ENCODE measurements around the gene DRC1. TPM values are rescaled to one million over a fixed set of nuclear protein-coding genes. Genes with fewer than 3 reads are reported as not detected.

DRC1 gene
- polyA plus RNA-seq, 1 donor from 2014 or later: 0.16 TPM

DNA sequence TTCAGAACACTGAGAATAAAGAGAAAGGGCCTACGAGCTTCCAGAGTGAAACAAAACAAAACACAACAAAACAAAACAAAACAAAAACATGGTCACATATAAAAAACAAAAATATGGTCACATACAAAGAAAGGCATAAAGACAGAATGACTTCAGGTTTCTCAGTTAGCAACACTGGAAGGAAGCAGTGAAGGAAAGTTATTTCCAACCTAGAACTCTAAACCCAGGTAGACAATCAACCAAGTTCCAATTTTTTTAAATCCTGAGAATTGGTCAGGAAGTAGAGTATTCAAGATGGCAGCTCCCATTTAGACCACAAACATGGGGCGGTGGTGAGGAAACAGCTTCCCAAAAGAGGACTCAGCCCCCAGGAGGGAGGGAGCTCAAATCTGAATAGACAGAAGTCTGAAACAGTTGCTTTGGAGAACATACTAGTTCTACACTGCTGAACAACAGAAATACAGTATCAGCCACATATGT lies 9.1 kb downstream of the DRC1 start:
- no peak for TF ChIP-seq POLR2AphosphoS5 (IDR thresholded peaks at IDR 0.05)
- TF ChIP-seq MXI1 (conservative IDR thresholded peaks at IDR 0.05; ENCODE audit: poor library complexity, severe bottlenecking): no peak
- TF ChIP-seq TAF1 (IDR thresholded peaks at IDR 0.05; ENCODE audit: low read depth): no peak
- TF ChIP-seq, protein P1, sequence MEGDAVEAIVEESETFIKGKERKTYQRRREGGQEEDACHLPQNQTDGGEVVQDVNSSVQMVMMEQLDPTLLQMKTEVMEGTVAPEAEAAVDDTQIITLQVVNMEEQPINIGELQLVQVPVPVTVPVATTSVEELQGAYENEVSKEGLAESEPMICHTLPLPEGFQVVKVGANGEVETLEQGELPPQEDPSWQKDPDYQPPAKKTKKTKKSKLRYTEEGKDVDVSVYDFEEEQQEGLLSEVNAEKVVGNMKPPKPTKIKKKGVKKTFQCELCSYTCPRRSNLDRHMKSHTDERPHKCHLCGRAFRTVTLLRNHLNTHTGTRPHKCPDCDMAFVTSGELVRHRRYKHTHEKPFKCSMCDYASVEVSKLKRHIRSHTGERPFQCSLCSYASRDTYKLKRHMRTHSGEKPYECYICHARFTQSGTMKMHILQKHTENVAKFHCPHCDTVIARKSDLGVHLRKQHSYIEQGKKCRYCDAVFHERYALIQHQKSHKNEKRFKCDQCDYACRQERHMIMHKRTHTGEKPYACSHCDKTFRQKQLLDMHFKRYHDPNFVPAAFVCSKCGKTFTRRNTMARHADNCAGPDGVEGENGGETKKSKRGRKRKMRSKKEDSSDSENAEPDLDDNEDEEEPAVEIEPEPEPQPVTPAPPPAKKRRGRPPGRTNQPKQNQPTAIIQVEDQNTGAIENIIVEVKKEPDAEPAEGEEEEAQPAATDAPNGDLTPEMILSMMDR (IDR thresholded peaks at IDR 0.05; ENCODE audit: poor library complexity, severe bottlenecking): no peak
- TF ChIP-seq SMC3 (conservative IDR thresholded peaks at IDR 0.05; ENCODE audit: poor library complexity): no peak
- TF ChIP-seq EP300 (conservative IDR thresholded peaks at IDR 0.05; ENCODE audit: poor library complexity, severe bottlenecking): no peak
- TF ChIP-seq RAD21 (conservative IDR thresholded peaks at IDR 0.05): no peak
- no peak overlapping the region for H3K4me3 ChIP-seq (ENCODE audit: low read length)
- no peaks in the 10 kb centered on the region for H3K9me2 ChIP-seq (ENCODE audit: insufficient read depth, low read length)
- no peak overlapping the region for H3K27ac ChIP-seq (ENCODE audit: low read length)
- no peaks in the 10 kb centered on the region for H4K20me1 ChIP-seq (ENCODE audit: insufficient read depth)
- no peaks in the 10 kb centered on the region for H3K27me3 ChIP-seq (ENCODE audit: insufficient read depth, low read depth, low read length)
- H3K79me2 ChIP-seq (replicated peaks; ENCODE audit: insufficient read depth, low read length): no peaks in the 10 kb centered on the region
- H3K4me2 ChIP-seq (ENCODE audit: low read length): no peak overlapping the region
- H3K9me3 ChIP-seq (ENCODE audit: low read length): no peaks in the 10 kb centered on the region
- no peak overlapping the region for H2AFZ ChIP-seq (ENCODE audit: low read depth, low read length)
- H3K36me3 ChIP-seq (ENCODE audit: insufficient read depth, low read length): no peaks in the 10 kb centered on the region
- no peaks in the 10 kb centered on the region for H3F3A ChIP-seq (ENCODE audit: insufficient read depth, low read length, poor library complexity, severe bottlenecking)
- no peak overlapping the region for H3K9ac ChIP-seq (ENCODE audit: low read length)

DNA sequence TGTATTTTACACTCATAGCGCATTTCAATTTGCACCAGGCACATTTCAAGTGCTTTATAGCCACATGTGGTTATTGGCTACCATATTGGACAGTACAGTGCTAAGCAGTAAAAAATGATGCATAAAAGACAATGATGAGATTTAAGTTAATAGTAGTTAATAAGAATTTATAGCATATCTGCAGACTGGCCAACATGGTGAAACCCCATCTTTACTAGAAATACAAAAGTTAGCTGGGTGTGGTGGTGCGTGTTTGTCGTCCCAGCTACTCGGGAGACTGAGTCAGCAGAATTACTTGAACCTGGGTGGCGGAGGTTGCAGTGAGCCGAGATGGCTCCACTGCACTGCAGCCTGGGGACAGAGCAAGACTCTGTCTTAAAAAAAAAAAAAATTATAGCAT lies 9.7 kb downstream of the DRC1 start:
- no peak overlapping the region for H2AFZ ChIP-seq (ENCODE audit: low read depth, low read length)
- no peak overlapping the region for H3K4me3 ChIP-seq (ENCODE audit: low read length)
- no peak overlapping the region for H3K27ac ChIP-seq (ENCODE audit: low read length)
- no peaks in the 10 kb centered on the region for H3K36me3 ChIP-seq (ENCODE audit: insufficient read depth, low read length)
- no peaks in the 10 kb centered on the region for H3K9me3 ChIP-seq (ENCODE audit: low read length)
- no peaks in the 10 kb centered on the region for H3F3A ChIP-seq (ENCODE audit: insufficient read depth, low read length, poor library complexity, severe bottlenecking)
- H3K27me3 ChIP-seq (ENCODE audit: insufficient read depth, low read depth, low read length): no peaks in the 10 kb centered on the region
- no peaks in the 10 kb centered on the region for H3K79me2 ChIP-seq (replicated peaks; ENCODE audit: insufficient read depth, low read length)
- no peak overlapping the region for H3K4me2 ChIP-seq (ENCODE audit: low read length)
- TF ChIP-seq POLR2AphosphoS5 (IDR thresholded peaks at IDR 0.05) (no peak), RAD21 (conservative IDR thresholded peaks at IDR 0.05) (no peak), EP300 (conservative IDR thresholded peaks at IDR 0.05; ENCODE audit: poor library complexity, severe bottlenecking) (no peak), MXI1 (conservative IDR thresholded peaks at IDR 0.05; ENCODE audit: poor library complexity, severe bottlenecking) (no peak), TAF1 (IDR thresholded peaks at IDR 0.05; ENCODE audit: low read depth) (no peak), SMC3 (conservative IDR thresholded peaks at IDR 0.05; ENCODE audit: poor library complexity) (no peak), EZH2 (IDR thresholded peaks at IDR 0.05; ENCODE audit: borderline replicate concordance, insufficient read depth, low read length, poor library complexity, severe bottlenecking) (no peak)
- TF ChIP-seq, protein P1 (IDR thresholded peaks at IDR 0.05; ENCODE audit: poor library complexity, severe bottlenecking): no peak
- TF ChIP-seq, protein P2, sequence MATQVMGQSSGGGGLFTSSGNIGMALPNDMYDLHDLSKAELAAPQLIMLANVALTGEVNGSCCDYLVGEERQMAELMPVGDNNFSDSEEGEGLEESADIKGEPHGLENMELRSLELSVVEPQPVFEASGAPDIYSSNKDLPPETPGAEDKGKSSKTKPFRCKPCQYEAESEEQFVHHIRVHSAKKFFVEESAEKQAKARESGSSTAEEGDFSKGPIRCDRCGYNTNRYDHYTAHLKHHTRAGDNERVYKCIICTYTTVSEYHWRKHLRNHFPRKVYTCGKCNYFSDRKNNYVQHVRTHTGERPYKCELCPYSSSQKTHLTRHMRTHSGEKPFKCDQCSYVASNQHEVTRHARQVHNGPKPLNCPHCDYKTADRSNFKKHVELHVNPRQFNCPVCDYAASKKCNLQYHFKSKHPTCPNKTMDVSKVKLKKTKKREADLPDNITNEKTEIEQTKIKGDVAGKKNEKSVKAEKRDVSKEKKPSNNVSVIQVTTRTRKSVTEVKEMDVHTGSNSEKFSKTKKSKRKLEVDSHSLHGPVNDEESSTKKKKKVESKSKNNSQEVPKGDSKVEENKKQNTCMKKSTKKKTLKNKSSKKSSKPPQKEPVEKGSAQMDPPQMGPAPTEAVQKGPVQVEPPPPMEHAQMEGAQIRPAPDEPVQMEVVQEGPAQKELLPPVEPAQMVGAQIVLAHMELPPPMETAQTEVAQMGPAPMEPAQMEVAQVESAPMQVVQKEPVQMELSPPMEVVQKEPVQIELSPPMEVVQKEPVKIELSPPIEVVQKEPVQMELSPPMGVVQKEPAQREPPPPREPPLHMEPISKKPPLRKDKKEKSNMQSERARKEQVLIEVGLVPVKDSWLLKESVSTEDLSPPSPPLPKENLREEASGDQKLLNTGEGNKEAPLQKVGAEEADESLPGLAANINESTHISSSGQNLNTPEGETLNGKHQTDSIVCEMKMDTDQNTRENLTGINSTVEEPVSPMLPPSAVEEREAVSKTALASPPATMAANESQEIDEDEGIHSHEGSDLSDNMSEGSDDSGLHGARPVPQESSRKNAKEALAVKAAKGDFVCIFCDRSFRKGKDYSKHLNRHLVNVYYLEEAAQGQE (IDR thresholded peaks at IDR 0.05; ENCODE audit: borderline replicate concordance): no peak
- H3K9me2 ChIP-seq (ENCODE audit: insufficient read depth, low read length): no peaks in the 10 kb centered on the region
- no peaks in the 10 kb centered on the region for H4K20me1 ChIP-seq (ENCODE audit: insufficient read depth)
- no peak overlapping the region for H3K9ac ChIP-seq (ENCODE audit: low read length)

Data from neural cell (in vitro differentiated cells).